Measurements from ENCODE around the gene KIAA0040.

DNA sequence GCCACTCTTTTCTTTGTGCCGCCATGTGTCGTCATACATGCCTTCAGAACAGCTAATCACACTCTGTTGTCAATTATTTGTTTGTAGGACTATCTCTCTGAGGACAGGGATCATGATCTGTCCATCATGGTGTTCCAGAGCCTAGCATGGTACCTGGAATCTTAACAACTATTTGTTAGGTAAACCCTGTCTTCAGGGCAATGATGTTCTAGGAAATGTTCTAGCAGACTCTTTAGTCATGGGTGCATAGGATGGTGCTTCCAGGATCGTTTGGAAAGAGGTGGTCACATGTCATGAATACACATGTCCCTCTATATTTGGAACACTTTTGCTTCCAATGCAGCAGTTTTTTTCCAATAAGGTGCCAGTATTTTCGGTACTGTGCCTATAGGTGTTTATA, 18.2 kb upstream of the KIAA0040 start:
- no peak for TF ChIP-seq ESRRG (CRISPR knock-in tag; IDR thresholded peaks at IDR 0.05)
- TF ChIP-seq CREB5 (CRISPR knock-in tag; IDR thresholded peaks at IDR 0.05; ENCODE audit: low read depth), result no peak
- TF ChIP-seq ARNTL (CRISPR knock-in tag; IDR thresholded peaks at IDR 0.05; ENCODE audit: borderline replicate concordance, low read depth), result no peak
- TF ChIP-seq PATZ1 (CRISPR knock-in tag; IDR thresholded peaks at IDR 0.05; ENCODE audit: borderline replicate concordance), result no peak
- no peak for TF ChIP-seq ZNF565 (CRISPR knock-in tag; conservative IDR thresholded peaks at IDR 0.05; ENCODE audit: low read depth)
- no peak for TF ChIP-seq SNAI2 (CRISPR knock-in tag; IDR thresholded peaks at IDR 0.05)
- TF ChIP-seq ZC3H10 (CRISPR knock-in tag; IDR thresholded peaks at IDR 0.05), result no peak
- TF ChIP-seq ISL1 (CRISPR knock-in tag; IDR thresholded peaks at IDR 0.05), result no peak
